ENCODE measurements around the gene AKR1E2.
A peak's percentile ranks its signal among the peaks of the same experiment; 100 is the strongest.

Gene AKR1E2

GRCh38 chr10:4792381-4792780 is 33.6 kb upstream of the AKR1E2 start:
- Histone ChIP-seq H3K9ac (ENCODE audit: low read depth, low read length, poor library complexity, severe bottlenecking) (no peak overlapping the region), H3K4me3 (ENCODE audit: low read length, poor library complexity, severe bottlenecking) (no peak overlapping the region), H3K4me1 (ENCODE audit: insufficient read depth, low read length, poor library complexity, severe bottlenecking) (peaks cover 5% of the 10 kb centered on the region), H3K4me2 (ENCODE audit: low read depth, low read length, poor library complexity, severe bottlenecking) (no peak overlapping the region), H3K36me3 (ENCODE audit: insufficient read depth, low read length) (no peaks in the 10 kb centered on the region), H2AFZ (ENCODE audit: low read length) (0 out of 2 replicates have a peak overlapping the region, but pooled peaks have one; percentile 5), H4K20me1 (ENCODE audit: insufficient read depth, low read length, poor library complexity, severe bottlenecking) (no peaks in the 10 kb centered on the region), H3K27me3 (ENCODE audit: insufficient read depth, low read length, poor library complexity, severe bottlenecking) (no peaks in the 10 kb centered on the region), H3F3A (ENCODE audit: low read depth) (no peaks in the 10 kb centered on the region), H3K9me2 (replicated peaks; ENCODE audit: low read depth, low read length) (no peaks in the 10 kb centered on the region), H3K9me3 (ENCODE audit: insufficient read depth, low read depth, low read length) (no peaks in the 10 kb centered on the region), H3K79me2 (ENCODE audit: insufficient read depth, low read length) (no peaks in the 10 kb centered on the region)
- TF ChIP-seq, protein P1, sequence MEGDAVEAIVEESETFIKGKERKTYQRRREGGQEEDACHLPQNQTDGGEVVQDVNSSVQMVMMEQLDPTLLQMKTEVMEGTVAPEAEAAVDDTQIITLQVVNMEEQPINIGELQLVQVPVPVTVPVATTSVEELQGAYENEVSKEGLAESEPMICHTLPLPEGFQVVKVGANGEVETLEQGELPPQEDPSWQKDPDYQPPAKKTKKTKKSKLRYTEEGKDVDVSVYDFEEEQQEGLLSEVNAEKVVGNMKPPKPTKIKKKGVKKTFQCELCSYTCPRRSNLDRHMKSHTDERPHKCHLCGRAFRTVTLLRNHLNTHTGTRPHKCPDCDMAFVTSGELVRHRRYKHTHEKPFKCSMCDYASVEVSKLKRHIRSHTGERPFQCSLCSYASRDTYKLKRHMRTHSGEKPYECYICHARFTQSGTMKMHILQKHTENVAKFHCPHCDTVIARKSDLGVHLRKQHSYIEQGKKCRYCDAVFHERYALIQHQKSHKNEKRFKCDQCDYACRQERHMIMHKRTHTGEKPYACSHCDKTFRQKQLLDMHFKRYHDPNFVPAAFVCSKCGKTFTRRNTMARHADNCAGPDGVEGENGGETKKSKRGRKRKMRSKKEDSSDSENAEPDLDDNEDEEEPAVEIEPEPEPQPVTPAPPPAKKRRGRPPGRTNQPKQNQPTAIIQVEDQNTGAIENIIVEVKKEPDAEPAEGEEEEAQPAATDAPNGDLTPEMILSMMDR (conservative IDR thresholded peaks at IDR 0.05; ENCODE audit: low read length) = no peak
- TF ChIP-seq EZH2phosphoT487 (IDR thresholded peaks at IDR 0.05; ENCODE audit: borderline replicate concordance) = no peak

DNA sequence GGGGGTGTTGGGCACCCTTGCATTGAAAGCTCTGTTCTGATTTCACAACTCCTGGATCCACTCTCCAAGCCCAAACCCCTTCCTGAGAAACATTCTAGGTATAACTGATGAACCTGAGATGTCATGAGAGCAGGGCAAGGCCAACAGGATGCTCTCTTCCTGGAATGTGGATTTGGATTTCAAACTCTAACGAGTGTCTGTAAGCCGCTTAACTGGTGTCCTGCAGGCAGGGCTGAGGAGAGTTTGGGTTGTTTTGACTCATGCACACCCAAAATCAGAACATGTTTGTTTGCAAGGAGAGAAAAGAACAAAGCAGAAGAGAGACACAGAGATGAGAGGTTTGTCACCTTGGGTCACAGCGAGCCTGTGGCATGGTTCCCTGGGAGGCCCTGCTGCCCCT is 24.6 kb upstream of the AKR1E2 start:
- Histone ChIP-seq H3K9ac (ENCODE audit: low read depth, low read length, poor library complexity, severe bottlenecking) (no peak overlapping the region), H4K20me1 (ENCODE audit: insufficient read depth, low read length, poor library complexity, severe bottlenecking) (no peaks in the 10 kb centered on the region), H3K4me1 (ENCODE audit: insufficient read depth, low read length, poor library complexity, severe bottlenecking) (no peaks in the 10 kb centered on the region), H3K27me3 (ENCODE audit: insufficient read depth, low read length, poor library complexity, severe bottlenecking) (peaks cover 6% of the 10 kb centered on the region), H3K4me2 (ENCODE audit: low read depth, low read length, poor library complexity, severe bottlenecking) (no peak overlapping the region), H3F3A (ENCODE audit: low read depth) (no peaks in the 10 kb centered on the region), H3K4me3 (ENCODE audit: low read length, poor library complexity, severe bottlenecking) (no peak overlapping the region), H3K79me2 (ENCODE audit: insufficient read depth, low read length) (no peaks in the 10 kb centered on the region), H3K9me3 (ENCODE audit: insufficient read depth, low read depth, low read length) (no peaks in the 10 kb centered on the region), H3K9me2 (replicated peaks; ENCODE audit: low read depth, low read length) (no peaks in the 10 kb centered on the region), H2AFZ (ENCODE audit: low read length) (no peak overlapping the region), H3K36me3 (ENCODE audit: insufficient read depth, low read length) (no peaks in the 10 kb centered on the region)
- no peak for TF ChIP-seq EZH2phosphoT487 (IDR thresholded peaks at IDR 0.05; ENCODE audit: borderline replicate concordance)
- TF ChIP-seq, protein P1 (conservative IDR thresholded peaks at IDR 0.05; ENCODE audit: low read length) = no peak

- no peaks in the 10 kb centered on the region for H3F3A ChIP-seq (ENCODE audit: low read depth)
- H3K9ac ChIP-seq (ENCODE audit: low read depth, low read length, poor library complexity, severe bottlenecking) = no peak overlapping the region
- no peaks in the 10 kb centered on the region for H3K79me2 ChIP-seq (ENCODE audit: insufficient read depth, low read length)
- H4K20me1 ChIP-seq (ENCODE audit: insufficient read depth, low read length, poor library complexity, severe bottlenecking) = no peaks in the 10 kb centered on the region
- no peaks in the 10 kb centered on the region for H3K36me3 ChIP-seq (ENCODE audit: insufficient read depth, low read length)
- no peaks in the 10 kb centered on the region for H3K9me3 ChIP-seq (ENCODE audit: insufficient read depth, low read depth, low read length)
- no peak overlapping the region for H3K4me2 ChIP-seq (ENCODE audit: low read depth, low read length, poor library complexity, severe bottlenecking)
- H3K4me3 ChIP-seq (ENCODE audit: low read length, poor library complexity, severe bottlenecking) = no peak overlapping the region
- no peaks in the 10 kb centered on the region for H3K4me1 ChIP-seq (ENCODE audit: insufficient read depth, low read length, poor library complexity, severe bottlenecking)
- no peak overlapping the region for H2AFZ ChIP-seq (ENCODE audit: low read length)
- H3K27me3 ChIP-seq (ENCODE audit: insufficient read depth, low read length, poor library complexity, severe bottlenecking) = peaks cover 6% of the 10 kb centered on the region
- no peaks in the 10 kb centered on the region for H3K9me2 ChIP-seq (replicated peaks; ENCODE audit: low read depth, low read length)
- TF ChIP-seq, protein P1 (conservative IDR thresholded peaks at IDR 0.05; ENCODE audit: low read length) = no peak
Observed at GRCh38 chr10:4802711-4803487, 23.1 kb upstream of the AKR1E2 start.
